HG03039 (cell line): ENCODE measurements around the gene TSHZ3.

ENCODE experiments used
- ATAC-seq: cut with Tn5 transposase; IDR thresholded peaks from one replicate; pipeline ENCODE4 v1.9.1; 2021; ENCODE audit warnings: mild to moderate bottlenecking, moderate library complexity; ENCODE audit not compliant: unreplicated experiment

The TSHZ3 gene

GRCh38 chr19:31269425-31270127, 79.7 kb downstream of the TSHZ3 start:
- no peak for ATAC-seq

GRCh38 chr19:31268751-31269383, 80.4 kb downstream of the TSHZ3 start:
- no peak for ATAC-seq

- no peak for ATAC-seq
Measured at GRCh38 chr19:31266731-31267130, 82.5 kb downstream of the TSHZ3 start.

GRCh38 chr19:31266196-31266595, 83.0 kb downstream of the TSHZ3 start:
- ATAC-seq: no peak

GRCh38 chr19:31264041-31264778, 85.0 kb downstream of the TSHZ3 start:
- no peak for ATAC-seq

GRCh38 chr19:31263328-31263727, 85.9 kb downstream of the TSHZ3 start:
- no peak for ATAC-seq

GRCh38 chr19:31262725-31263191, 86.5 kb downstream of the TSHZ3 start:
- ATAC-seq: no peak

GRCh38 chr19:31261603-31262212, 87.5 kb downstream of the TSHZ3 start:
- ATAC-seq: no peak

GRCh38 chr19:31261019-31261602, 88.1 kb downstream of the TSHZ3 start:
- ATAC-seq: no peak

GRCh38 chr19:31260171-31260933, 88.9 kb downstream of the TSHZ3 start:
- no peak for ATAC-seq

- no peak for ATAC-seq
Measured at GRCh38 chr19:31258211-31259052, 90.8 kb downstream of the TSHZ3 start.

- ATAC-seq: no peak
Measured at GRCh38 chr19:31257426-31258130, 91.7 kb downstream of the TSHZ3 start.

GRCh38 chr19:31257025-31257424, 92.2 kb downstream of the TSHZ3 start:
- no peak for ATAC-seq

GRCh38 chr19:31256593-31256960, 92.7 kb downstream of the TSHZ3 start:
- no peak for ATAC-seq

- ATAC-seq: no peak
Measured at GRCh38 chr19:31255831-31256592, 93.2 kb downstream of the TSHZ3 start.

- no peak for ATAC-seq
Measured at GRCh38 chr19:31255174-31255799, 93.9 kb downstream of the TSHZ3 start.

- no peak for ATAC-seq
Measured at GRCh38 chr19:31254611-31255010, 94.6 kb downstream of the TSHZ3 start.

- no peak for ATAC-seq
Measured at GRCh38 chr19:31254180-31254551, 95.1 kb downstream of the TSHZ3 start.
